ENCODE data around the gene TLE7. TPM values are rescaled to one million over a fixed set of nuclear protein-coding genes. Genes with fewer than 3 reads are reported as not detected.
A peak's percentile ranks its signal among the peaks of the same experiment; 100 is the strongest.

Gene TLE7
- total RNA-seq, 1 experiment from 2014 or later, result not detected

DNA sequence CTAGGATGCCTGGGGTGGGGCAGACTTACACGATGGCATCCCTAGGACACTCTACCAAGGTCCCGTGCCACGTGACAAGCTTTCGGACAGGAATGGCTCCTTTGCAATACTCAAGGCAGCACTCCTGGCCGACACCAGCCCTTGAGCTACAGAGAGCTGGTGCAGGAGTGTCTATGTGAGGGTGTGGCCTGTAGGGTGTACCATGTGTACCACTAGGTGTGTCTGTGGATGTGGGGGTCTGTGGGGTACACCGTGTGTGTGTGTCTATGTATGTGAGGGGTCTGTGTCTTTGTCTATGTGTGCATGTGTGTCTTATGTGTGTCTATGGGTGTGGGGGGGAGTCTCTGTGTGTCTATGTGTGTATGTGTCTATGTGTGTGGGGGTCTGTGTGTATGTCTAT is 1.9 kb upstream of the TLE7 start:
- no peak overlapping the region for H3K27ac Mint-ChIP-seq (ENCODE audit: low read depth, unreplicated experiment)
- CTCF ChIA-PET, result no interaction called here
- H3K4me1 Mint-ChIP-seq (ENCODE audit: insufficient read depth, unreplicated experiment), result no peaks in the 10 kb centered on the region
- BruUV-seq (replicated peaks), result no TSS peak
- no peak for DNase-seq (ENCODE audit: unreplicated experiment)
- H3K4me3 Mint-ChIP-seq (ENCODE audit: unreplicated experiment), result no peak overlapping the region
- peaks cover 28% of the 10 kb centered on the region for H3K9me3 Mint-ChIP-seq (ENCODE audit: unreplicated experiment)
- POLR2A ChIA-PET, result no interaction called here
- TF ChIP-seq, protein P1, sequence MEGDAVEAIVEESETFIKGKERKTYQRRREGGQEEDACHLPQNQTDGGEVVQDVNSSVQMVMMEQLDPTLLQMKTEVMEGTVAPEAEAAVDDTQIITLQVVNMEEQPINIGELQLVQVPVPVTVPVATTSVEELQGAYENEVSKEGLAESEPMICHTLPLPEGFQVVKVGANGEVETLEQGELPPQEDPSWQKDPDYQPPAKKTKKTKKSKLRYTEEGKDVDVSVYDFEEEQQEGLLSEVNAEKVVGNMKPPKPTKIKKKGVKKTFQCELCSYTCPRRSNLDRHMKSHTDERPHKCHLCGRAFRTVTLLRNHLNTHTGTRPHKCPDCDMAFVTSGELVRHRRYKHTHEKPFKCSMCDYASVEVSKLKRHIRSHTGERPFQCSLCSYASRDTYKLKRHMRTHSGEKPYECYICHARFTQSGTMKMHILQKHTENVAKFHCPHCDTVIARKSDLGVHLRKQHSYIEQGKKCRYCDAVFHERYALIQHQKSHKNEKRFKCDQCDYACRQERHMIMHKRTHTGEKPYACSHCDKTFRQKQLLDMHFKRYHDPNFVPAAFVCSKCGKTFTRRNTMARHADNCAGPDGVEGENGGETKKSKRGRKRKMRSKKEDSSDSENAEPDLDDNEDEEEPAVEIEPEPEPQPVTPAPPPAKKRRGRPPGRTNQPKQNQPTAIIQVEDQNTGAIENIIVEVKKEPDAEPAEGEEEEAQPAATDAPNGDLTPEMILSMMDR (IDR thresholded peaks at IDR 0.05; ENCODE audit: unreplicated experiment), result no peak
- intact Hi-C loops (cut with micrococcal nuclease), result no loop called here
- peaks cover 18% of the 10 kb centered on the region for H3K36me3 Mint-ChIP-seq (ENCODE audit: insufficient read depth, unreplicated experiment)
- H3K27me3 Mint-ChIP-seq (ENCODE audit: insufficient read depth, unreplicated experiment), result no peaks in the 10 kb centered on the region

DNA sequence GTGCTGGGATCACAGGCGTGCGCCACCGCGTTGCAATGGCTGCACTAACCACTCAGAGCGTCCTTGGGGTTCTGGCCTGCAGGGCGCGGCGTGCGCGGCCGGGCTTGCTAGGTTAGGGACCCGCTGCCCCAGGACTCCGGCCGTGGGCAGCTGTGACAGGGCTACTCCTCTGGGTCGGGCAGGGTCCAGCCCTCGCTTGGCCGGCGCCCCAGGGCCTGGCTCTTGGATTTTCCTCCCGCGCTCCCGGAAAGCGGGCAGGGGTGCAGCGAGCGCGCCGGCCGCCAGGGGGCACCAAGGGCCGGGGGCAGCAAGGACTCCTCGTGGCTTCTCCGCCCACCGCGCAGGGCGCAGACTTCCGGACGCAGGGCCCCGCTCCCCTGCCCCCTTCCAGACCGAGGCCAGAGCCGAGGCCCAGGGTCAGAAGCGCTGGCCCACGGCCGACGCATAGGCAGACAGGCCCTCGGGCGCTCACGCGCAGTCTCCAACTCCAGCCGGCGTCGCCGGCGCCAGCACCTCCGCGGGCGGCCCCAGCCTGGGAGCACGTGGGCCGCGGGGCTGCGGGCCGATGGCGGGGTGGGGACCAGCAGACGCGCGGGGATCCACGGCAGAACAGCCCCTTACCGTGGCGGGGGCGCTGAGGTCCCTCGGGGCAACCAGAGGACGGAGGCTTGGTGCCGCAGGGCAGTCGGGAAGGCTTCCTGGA is 355 bp downstream of the TLE7 start:
- TF ChIP-seq, protein P1 (IDR thresholded peaks at IDR 0.05; ENCODE audit: unreplicated experiment), result peak; percentile 31
- intact Hi-C loops (cut with micrococcal nuclease), result no loop called here
- peaks cover 9% of the 10 kb centered on the region for H3K36me3 Mint-ChIP-seq (ENCODE audit: insufficient read depth, unreplicated experiment)
- no TSS peak for BruUV-seq (replicated peaks)
- no peaks in the 10 kb centered on the region for H3K27me3 Mint-ChIP-seq (ENCODE audit: insufficient read depth, unreplicated experiment)
- ChIA-PET CTCF (no interaction called here), POLR2A (no interaction called here)
- H3K27ac Mint-ChIP-seq (ENCODE audit: low read depth, unreplicated experiment), result no peak overlapping the region
- H3K4me3 Mint-ChIP-seq (ENCODE audit: unreplicated experiment), result no peak overlapping the region
- DNase-seq (ENCODE audit: unreplicated experiment), result no peak
- peaks cover 34% of the 10 kb centered on the region for H3K9me3 Mint-ChIP-seq (ENCODE audit: unreplicated experiment)
- H3K4me1 Mint-ChIP-seq (ENCODE audit: insufficient read depth, unreplicated experiment), result no peaks in the 10 kb centered on the region

DNA sequence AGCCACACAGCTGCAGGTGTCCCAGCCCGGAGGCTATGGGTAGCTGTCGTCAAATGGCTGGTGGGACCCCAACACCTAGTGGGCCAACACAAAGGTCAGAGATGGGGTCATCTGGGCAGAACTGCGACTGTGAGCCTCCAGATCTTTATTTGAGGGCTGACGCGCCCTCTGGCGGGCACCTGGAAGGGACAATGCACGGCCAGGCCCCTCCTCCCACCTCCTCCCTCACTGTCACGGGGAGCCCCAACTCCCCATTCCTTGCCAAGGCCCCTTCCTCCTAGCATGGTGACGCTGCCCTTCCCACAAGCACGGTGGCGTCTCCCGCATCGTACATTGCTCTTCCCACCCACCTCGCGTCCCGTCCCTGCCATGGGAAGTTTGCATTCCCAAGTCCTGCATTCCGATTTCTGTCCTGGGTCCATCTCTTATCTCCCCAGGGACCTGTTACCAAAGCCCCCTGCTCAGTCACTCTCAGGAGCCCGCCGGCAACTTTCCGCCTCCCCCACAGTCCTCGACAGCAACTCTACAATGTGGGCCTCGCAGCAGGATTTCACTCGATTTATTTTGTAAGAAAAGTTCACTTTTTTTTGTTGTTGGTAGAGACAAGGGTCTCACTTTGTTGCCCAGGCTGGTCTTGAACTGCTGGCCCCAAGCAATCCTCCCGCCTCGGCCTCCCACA is 1.0 kb downstream of the TLE7 start:
- Mint-ChIP-seq H3K27ac (ENCODE audit: low read depth, unreplicated experiment) (no peak overlapping the region), H3K9me3 (ENCODE audit: unreplicated experiment) (peaks cover 31% of the 10 kb centered on the region), H3K36me3 (ENCODE audit: insufficient read depth, unreplicated experiment) (peaks cover 2% of the 10 kb centered on the region), H3K4me1 (ENCODE audit: insufficient read depth, unreplicated experiment) (no peaks in the 10 kb centered on the region), H3K27me3 (ENCODE audit: insufficient read depth, unreplicated experiment) (no peaks in the 10 kb centered on the region), H3K4me3 (ENCODE audit: unreplicated experiment) (no peak overlapping the region)
- TF ChIP-seq, protein P1 (IDR thresholded peaks at IDR 0.05; ENCODE audit: unreplicated experiment), result no peak
- DNase-seq (ENCODE audit: unreplicated experiment), result no peak
- ChIA-PET POLR2A (no interaction called here), CTCF (interaction anchor here (1.0 to 1.8 kb wide), 2 partner anchors 29 to 83 kb away, joined by 3 to 6 read pairs; no protein-coding TSS in a partner anchor)
- BruUV-seq (replicated peaks), result no TSS peak
- intact Hi-C loops (cut with micrococcal nuclease), result no loop called here

DNA sequence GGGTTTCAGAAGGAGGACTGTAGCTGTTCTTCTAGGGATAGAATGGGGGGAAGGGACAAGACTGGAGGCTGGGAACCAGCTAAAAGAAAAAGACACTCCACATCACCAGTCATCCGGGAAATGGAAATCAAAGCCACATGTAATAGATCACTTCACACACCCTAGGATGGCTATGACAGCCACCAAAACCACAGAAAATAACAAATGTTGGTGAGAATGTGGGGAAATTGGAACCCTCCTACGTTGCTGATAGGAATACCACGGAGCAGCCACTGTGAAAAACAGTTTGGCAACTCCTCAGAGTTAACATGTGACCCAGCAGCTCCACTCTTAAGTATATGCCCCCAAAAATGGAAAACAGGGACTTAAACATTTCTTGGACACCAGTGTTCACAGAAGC is 2.3 kb downstream of the TLE7 start:
- TF ChIP-seq, protein P1 (IDR thresholded peaks at IDR 0.05; ENCODE audit: unreplicated experiment), result no peak
- ChIA-PET POLR2A (interaction anchor here (0.8 kb wide), 1 partner anchor 10 kb away, joined by 3 read pairs; no protein-coding TSS in a partner anchor), CTCF (interaction anchor here (0.5 to 2.4 kb wide), 6 partner anchors 10 to 99 kb away, joined by 3 to 7 read pairs (median 4); no protein-coding TSS in a partner anchor)
- Mint-ChIP-seq H3K4me3 (ENCODE audit: unreplicated experiment) (no peak overlapping the region), H3K36me3 (ENCODE audit: insufficient read depth, unreplicated experiment) (no peaks in the 10 kb centered on the region), H3K27me3 (ENCODE audit: insufficient read depth, unreplicated experiment) (no peaks in the 10 kb centered on the region), H3K27ac (ENCODE audit: low read depth, unreplicated experiment) (no peak overlapping the region), H3K4me1 (ENCODE audit: insufficient read depth, unreplicated experiment) (no peaks in the 10 kb centered on the region), H3K9me3 (ENCODE audit: unreplicated experiment) (peaks cover 27% of the 10 kb centered on the region)
- intact Hi-C loops (cut with micrococcal nuclease), result no loop called here
- no TSS peak for BruUV-seq (replicated peaks)
- DNase-seq (ENCODE audit: unreplicated experiment), result no peak
